HG02798 (cell line): ENCODE measurements around the gene MAP3K15.
A peak's percentile ranks its signal among the peaks of the same experiment; 100 is the strongest.

Source experiments
- ATAC-seq: cut with Tn5 transposase; IDR thresholded peaks from one replicate; pipeline ENCODE4 v1.9.1; 2021; ENCODE audit warnings: mild to moderate bottlenecking; ENCODE audit not compliant: unreplicated experiment, poor library complexity

The MAP3K15 gene

DNA sequence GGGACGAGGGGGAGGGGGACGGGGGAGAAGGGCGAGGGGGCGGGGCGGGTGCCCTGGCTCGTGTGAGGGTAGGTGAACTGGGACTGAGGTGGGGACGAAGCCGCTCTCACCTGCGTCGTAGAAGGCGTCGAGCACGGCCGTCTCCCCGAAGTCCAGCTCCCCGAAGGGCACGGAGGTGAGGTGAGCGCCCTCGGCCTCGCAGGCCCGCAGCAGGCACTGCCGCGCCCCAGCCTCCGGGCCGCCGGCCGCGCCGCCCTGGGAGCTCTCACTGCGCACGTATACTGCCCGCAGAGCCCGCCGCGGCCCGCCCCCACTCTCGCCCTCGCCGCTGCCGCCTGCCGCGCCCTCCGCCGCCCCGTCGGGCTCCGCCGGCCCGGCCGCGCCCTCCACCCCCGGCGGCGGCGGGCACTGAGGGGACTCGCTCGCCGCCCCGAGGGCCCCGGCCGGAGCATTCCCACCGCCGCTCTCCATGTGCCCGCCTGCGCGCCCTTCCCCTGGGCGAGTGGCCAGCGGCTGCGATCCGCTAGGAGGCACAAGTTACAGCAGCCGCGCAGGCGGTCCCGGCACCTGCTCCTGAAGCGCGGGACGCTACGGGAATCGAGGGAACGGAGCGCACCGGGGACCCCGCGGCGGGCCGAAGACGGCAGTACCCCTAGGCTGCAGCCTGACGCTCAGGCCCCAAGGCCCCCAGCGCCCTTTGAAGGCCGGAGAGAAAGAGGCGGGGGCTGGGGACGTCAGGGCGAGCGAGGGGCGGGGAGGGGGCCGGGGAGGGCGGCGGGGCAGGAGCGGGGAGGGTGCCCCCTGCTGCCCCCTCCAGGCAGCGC lies at the start of gene MAP3K15:
Gene MAP3K15 (minus strand): TSS at position 718 of the 824 bp plus-strand sequence. CDS start 247 bp downstream, at position 471.
- ATAC-seq: no peak

DNA sequence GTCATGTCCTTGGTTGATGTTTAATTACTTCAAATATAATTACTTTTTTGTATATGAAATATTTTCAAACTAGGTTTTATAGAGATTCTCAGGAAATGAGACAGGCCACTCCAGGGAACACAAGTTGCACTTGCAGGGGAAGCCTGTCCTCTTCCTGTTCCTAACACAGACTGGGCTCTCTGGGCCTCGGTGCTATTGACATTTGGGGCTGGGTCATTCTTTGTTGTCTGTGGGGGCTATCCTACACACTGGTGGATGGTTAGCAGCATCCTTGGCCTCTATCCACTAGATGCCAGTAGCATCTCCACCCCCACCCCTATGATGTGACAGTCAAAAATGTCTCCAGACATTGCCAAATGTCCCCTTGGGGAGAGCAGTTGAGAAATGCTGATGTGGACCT lies 49.3 kb upstream of the MAP3K15 start:
- ATAC-seq: no peak

DNA sequence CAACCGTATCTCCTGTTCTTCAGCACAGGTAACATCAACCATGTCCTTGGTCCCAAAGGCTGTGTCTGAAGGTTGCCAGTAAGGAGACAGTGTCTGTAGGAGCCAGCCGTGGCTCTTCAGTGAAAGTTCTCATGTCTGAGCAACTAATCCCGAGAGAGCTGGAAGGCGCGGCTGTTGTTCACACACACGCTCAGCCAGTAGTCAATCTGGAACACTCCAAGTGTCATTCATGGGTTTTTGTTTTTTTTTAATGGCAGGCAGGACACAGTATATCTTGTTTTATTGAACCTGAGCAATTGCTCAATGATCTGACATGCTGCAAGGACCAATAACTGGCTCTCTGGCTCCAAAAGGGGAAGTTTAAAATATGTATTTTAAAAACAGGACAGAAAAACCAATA lies 48.4 kb upstream of the MAP3K15 start:
- ATAC-seq: peak; percentile 33

DNA sequence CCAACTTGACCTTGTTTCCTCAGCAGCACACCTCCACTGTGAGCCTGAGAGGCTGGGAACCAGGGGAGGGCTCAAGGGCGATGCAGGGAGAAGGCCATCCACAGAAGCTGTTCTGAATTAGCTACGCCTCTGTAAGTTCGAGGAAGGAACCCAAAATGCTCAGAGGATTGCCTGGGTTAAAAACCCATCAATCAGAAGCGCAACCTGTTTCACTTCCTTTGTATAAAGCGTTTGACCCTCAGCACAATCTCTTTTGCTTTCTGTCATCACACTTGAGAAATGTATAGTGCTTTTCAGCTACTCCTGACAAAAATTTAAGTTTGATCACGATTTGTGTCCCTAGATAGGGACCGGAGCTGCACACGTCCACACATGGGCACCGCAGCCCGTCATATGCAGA lies 48.0 kb upstream of the MAP3K15 start:
- peak; percentile 45 for ATAC-seq

GRCh38 chrX:19560611-19561010 lies 45.3 kb upstream of the MAP3K15 start:
- no peak for ATAC-seq

DNA sequence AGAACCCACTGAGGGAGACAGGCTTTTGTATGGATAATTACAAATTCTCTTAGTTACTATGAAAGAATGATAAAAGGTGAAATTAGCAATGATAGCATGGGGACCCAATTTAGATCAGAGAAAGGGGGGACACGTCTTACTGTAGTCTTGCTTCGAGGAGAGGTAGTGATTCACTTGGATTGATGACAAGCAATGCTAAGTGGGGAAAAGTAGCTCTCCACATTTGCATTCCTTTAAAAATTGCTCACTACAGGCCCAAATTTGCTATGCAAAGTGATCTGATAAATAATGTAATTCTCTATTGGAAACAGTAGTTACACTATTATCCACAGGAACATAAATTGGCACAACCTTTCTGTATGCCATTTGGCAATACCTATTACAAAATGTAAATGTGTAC lies 42.5 kb upstream of the MAP3K15 start:
- no peak for ATAC-seq

DNA sequence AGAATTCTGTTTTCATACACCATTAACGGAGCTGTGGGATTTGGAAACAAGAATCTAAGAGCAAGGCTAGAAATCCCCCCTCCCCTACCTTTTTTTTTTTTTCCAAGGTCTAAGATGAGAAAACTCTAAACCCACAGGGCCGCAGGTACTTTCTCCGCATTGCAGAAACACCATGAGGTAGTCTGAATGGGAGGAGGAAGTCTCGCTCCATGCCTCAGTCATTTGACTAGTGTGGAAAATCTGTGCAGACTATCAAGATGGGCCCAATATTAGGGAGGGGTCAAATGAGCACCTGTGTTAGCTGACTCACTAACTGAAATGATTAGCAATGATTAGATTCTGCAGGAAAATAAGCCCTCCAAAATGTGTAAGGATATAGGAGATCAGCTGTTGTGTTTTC lies 40.9 kb upstream of the MAP3K15 start:
- ATAC-seq: no peak

DNA sequence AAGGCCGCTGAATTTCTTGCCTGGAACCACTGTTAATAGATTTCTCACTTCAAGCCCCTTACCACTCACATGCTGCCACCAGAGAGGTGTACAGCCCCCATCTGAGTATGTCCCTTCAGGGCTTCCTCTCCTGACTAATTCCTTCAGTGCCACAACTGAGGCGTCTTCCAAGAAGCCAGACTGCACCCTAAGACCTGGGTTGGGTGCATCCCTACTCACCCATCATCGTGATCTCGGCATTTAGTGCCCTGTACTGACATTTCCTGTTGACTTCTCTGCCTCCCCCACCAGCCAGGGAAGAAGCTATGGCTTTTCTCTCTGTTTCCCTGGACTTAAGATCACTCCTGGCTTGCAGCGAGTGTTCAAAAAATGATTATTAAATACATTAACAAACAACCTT lies 40.4 kb upstream of the MAP3K15 start:
- ATAC-seq: no peak

- peak; percentile 2 for ATAC-seq
Measured at GRCh38 chrX:19555236-19555635, 39.9 kb upstream of the MAP3K15 start.

GRCh38 chrX:19554786-19555185 lies 39.5 kb upstream of the MAP3K15 start:
- ATAC-seq: peak; percentile 49

- ATAC-seq: no peak
Measured at GRCh38 chrX:19552793-19553192, 37.5 kb upstream of the MAP3K15 start.

- no peak for ATAC-seq
Measured at GRCh38 chrX:19549838-19550237, 34.5 kb upstream of the MAP3K15 start.

DNA sequence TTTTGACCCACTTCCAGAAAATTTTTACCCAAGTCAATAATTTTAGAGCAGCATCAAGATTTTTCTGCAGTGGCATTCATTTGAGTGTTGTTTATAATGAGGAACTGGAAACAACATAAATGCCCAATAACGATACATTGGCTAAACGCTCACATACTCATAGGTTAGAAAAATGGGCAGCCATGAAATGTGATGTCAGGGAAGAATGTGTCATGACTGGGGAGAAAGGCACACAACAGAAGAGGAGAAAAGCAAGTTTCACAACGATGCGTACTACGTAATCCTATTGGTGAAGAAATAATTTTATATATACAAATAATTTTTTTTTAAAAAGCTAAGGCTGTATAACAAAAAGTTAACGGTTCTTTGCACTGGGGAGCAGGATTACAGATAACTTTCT lies 33.6 kb upstream of the MAP3K15 start:
- no peak for ATAC-seq

DNA sequence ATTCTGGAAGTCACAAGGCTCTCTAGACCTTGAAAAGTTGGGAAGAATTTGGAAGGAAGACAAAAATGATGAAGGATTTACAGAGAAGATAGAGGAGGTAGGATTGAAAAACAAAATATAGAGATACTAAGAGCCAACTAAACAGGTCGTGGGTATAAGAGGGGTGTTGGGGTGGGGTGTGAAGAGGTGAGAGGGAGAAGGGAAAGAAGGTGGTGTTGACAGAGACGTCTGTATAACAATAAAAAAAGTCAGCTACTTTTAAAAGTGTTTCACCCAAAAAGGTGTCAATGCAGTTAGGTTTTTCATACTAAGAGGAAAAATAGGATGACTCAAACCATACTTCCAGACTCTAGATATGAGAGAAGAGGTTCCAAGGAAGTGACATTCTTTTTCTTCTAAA lies 33.0 kb upstream of the MAP3K15 start:
- ATAC-seq: no peak

GRCh38 chrX:19545651-19546050 lies 30.3 kb upstream of the MAP3K15 start:
- ATAC-seq: no peak

GRCh38 chrX:19544693-19545305 lies 29.5 kb upstream of the MAP3K15 start:
- ATAC-seq: no peak

GRCh38 chrX:19543951-19544381 lies 28.7 kb upstream of the MAP3K15 start:
- no peak for ATAC-seq

GRCh38 chrX:19543020-19543715 lies 27.9 kb upstream of the MAP3K15 start:
- no peak for ATAC-seq

GRCh38 chrX:19541931-19542330 lies 26.6 kb upstream of the MAP3K15 start:
- ATAC-seq: no peak

DNA sequence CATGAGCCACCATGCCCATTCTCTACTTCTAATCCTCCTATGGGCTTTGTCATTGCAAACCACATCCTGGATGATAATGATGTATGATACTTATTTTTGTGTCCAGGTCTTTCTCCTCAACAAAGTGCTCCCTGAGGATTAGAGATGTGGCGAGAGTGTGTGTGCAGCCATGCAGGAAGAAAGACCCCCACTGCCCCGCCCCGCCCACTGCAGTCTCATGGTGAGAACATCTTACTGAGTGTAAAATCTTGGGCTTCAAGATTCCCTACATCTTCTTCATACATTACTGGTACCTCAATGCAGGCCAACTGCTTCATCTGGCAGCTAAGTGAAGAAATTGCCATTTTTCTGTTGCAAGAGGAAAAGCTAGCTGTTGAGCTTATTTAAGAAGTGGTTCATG lies 25.9 kb upstream of the MAP3K15 start:
- ATAC-seq: no peak

- ATAC-seq: no peak
Measured at GRCh38 chrX:19540076-19540475, 24.8 kb upstream of the MAP3K15 start.
